Neuronal stem cell (in vitro differentiated cells): Measurements from ENCODE around the gene ZNF627.

ENCODE experiments used
- DNase-seq: peaks from one replicate; pipeline ENCODE4 v3.0.0-alpha.2; 2013; ENCODE audit warnings: low spot score
- H2AFZ ChIP-seq: one replicate; pipeline ENCODE4 v1.6.1; 2013; ENCODE audit warnings: mild to moderate bottlenecking, low read length, inconsistent platforms
- H2AK5ac ChIP-seq: 2 replicates; pipeline ENCODE4 v1.6.1; 2013; ENCODE audit warnings: low read depth, mild to moderate bottlenecking, inconsistent platforms, low read length, moderate library complexity, mixed read lengths
- H2BK120ac ChIP-seq: 2 replicates; pipeline ENCODE4 v1.6.1; 2013; ENCODE audit warnings: low read depth, mild to moderate bottlenecking, inconsistent platforms, low read length, moderate library complexity, mixed read lengths
- H2BK12ac ChIP-seq: one replicate; pipeline ENCODE4 v1.6.1; 2013; ENCODE audit warnings: low read length, inconsistent platforms
- H2BK15ac ChIP-seq: 2 replicates; pipeline ENCODE4 v1.6.1; 2013; ENCODE audit warnings: mild to moderate bottlenecking, low read length, inconsistent platforms, mixed read lengths
- H2BK5ac ChIP-seq: one replicate; pipeline ENCODE4 v1.6.1; 2013; ENCODE audit warnings: inconsistent platforms, mild to moderate bottlenecking, low read length, moderate library complexity
- H3K14ac ChIP-seq: one replicate; pipeline ENCODE4 v1.6.1; 2013; ENCODE audit warnings: low read length, inconsistent platforms
- H3K18ac ChIP-seq: 2 replicates; pipeline ENCODE4 v1.6.1; 2013; ENCODE audit warnings: low read length, inconsistent platforms
- H3K23ac ChIP-seq: 2 replicates; pipeline ENCODE4 v1.6.1; 2013; ENCODE audit warnings: low read depth, mild to moderate bottlenecking, mixed read lengths, low read length, inconsistent platforms; ENCODE audit not compliant: poor library complexity
- H3K27ac ChIP-seq: replicated peaks from 3 replicates; pipeline ENCODE4 v1.5.1; 2013; ENCODE audit warnings: low read length, inconsistent platforms
- H3K27me3 ChIP-seq, 3 experiments: 2 replicates each; pipeline ENCODE4 v1.6.1; 2013; ENCODE audit warnings: low read length in 3 of 3, mild to moderate bottlenecking in 2 of 3, inconsistent platforms in 1 of 3, low read depth in 1 of 3, mixed read lengths in 1 of 3, moderate library complexity in 1 of 3; ENCODE audit not compliant: control insufficient read depth in 3 of 3, insufficient read depth in 3 of 3
- H3K36me3 ChIP-seq, 2 donors: replicated peaks in 1 of 2; 2 replicates each; pipeline ENCODE4 v1.6.1; 2013; ENCODE audit warnings: low read length in 2 of 2; ENCODE audit not compliant: control insufficient read depth in 2 of 2, insufficient read depth in 2 of 2
- H3K4ac ChIP-seq: 2 replicates; pipeline ENCODE4 v1.6.1; 2013; ENCODE audit warnings: inconsistent platforms, mild to moderate bottlenecking, low read length, moderate library complexity
- H3K4me1 ChIP-seq, 2 donors: 1 replicate in 1 of 2; 2 replicates in 1 of 2; pipeline ENCODE4 v1.6.1; 2013; ENCODE audit warnings: low read length in 2 of 2, low read depth in 1 of 2; ENCODE audit not compliant: control insufficient read depth in 2 of 2, insufficient read depth in 1 of 2
- H3K4me2 ChIP-seq: one replicate; pipeline ENCODE4 v1.6.1; 2013; ENCODE audit warnings: mild to moderate bottlenecking, low read length, inconsistent platforms; ENCODE audit not compliant: insufficient read depth, poor library complexity, severe bottlenecking
- H3K4me3 ChIP-seq, 2 donors: 2 replicates each; pipeline ENCODE4 v1.5.1; 2013; ENCODE audit warnings: low read length in 2 of 2, mild to moderate bottlenecking in 2 of 2, inconsistent platforms in 1 of 2, moderate library complexity in 1 of 2
- H3K79me1 ChIP-seq: one replicate; pipeline ENCODE4 v1.6.1; 2013; ENCODE audit warnings: low read depth, mild to moderate bottlenecking, inconsistent platforms, low read length, moderate library complexity
- H3K9ac ChIP-seq: one replicate; pipeline ENCODE4 v1.6.1; 2013; ENCODE audit warnings: mild to moderate bottlenecking, low read depth, low read length, inconsistent platforms; ENCODE audit not compliant: poor library complexity
- H3K9me3 ChIP-seq, 2 donors: replicated peaks in 1 of 2; 2 replicates each; pipeline versions ENCODE3 to v1.6.1; 2013; ENCODE audit warnings: low read length in 2 of 2, mild to moderate bottlenecking in 2 of 2, inconsistent platforms in 1 of 2, low read depth in 1 of 2, mixed read lengths in 1 of 2, moderate library complexity in 1 of 2; ENCODE audit not compliant: control insufficient read depth in 2 of 2, insufficient read depth in 1 of 2
- H4K8ac ChIP-seq: one replicate; pipeline ENCODE4 v1.6.1; 2013; ENCODE audit warnings: low read depth, mild to moderate bottlenecking, inconsistent platforms, low read length, moderate library complexity
- H4K91ac ChIP-seq: one replicate; pipeline ENCODE4 v1.6.1; 2013; ENCODE audit warnings: low read length, low read depth, mild to moderate bottlenecking, inconsistent platforms; ENCODE audit not compliant: poor library complexity
- WGBS, 2 donors: extraction: QIAGEN DNeasy Blood & Tissue Kit; methylation state at CpG; one replicate each; pipeline ENCODE4 v1.1.7; 2013; ENCODE audit warnings: missing lambda C conversion rate in 2 of 2, mixed read lengths in 1 of 2; ENCODE audit not compliant: insufficient read length in 2 of 2, insufficient replicate concordance in 1 of 2; ENCODE audit errors: extremely low coverage in 2 of 2; 5-methylcytosine and 5-hydroxymethylcytosine counted together

Gene ZNF627

GRCh38 chr19:11574689-11575088 is 22.6 kb upstream of the ZNF627 start:
- Histone ChIP-seq H2BK15ac (no peak overlapping the region), H3K4me3 (no peak overlapping the region), H4K91ac (no peak overlapping the region), H3K4me2 (no peak overlapping the region), H3K4me1 (peaks cover 6 to 9% of the 10 kb centered on the region in 2 donors), H3K14ac (no peak overlapping the region), H2BK5ac (no peak overlapping the region), H3K9me3 (peaks cover 0 to 2% of the 10 kb centered on the region in 2 donors), H3K36me3 (no peaks in the 10 kb centered on the region), H2BK12ac (no peak overlapping the region), H4K8ac (no peak overlapping the region), H3K9ac (no peak overlapping the region), H3K23ac (no peak overlapping the region), H2BK120ac (no peak overlapping the region), H3K27ac (no peak overlapping the region), H3K79me1 (no peaks in the 10 kb centered on the region), H2AK5ac (no peak overlapping the region), H3K18ac (no peak overlapping the region), H3K27me3 (peaks cover 0 to 14% (median 5%) of the 10 kb centered on the region in 3 experiments), H3K4ac (no peak overlapping the region), H2AFZ (no peak overlapping the region)
- WGBS, 2 donors, result no CpG with 5 or more reads among the region's 9 CpGs
- DNase-seq, result no peak

- Histone ChIP-seq H3K79me1 (no peaks in the 10 kb centered on the region), H3K36me3 (no peaks in the 10 kb centered on the region), H2BK12ac (peak overlapping the region; percentile 31), H3K9ac (peak overlapping the region; percentile 83), H4K91ac (no peak overlapping the region), H2BK120ac (no peak overlapping the region), H3K4me3 (no peak overlapping the region), H3K4me1 (peaks cover 6 to 9% of the 10 kb centered on the region in 2 donors), H2AK5ac (peak overlapping the region; percentile 92), H3K27me3 (peaks cover 0 to 14% (median 5%) of the 10 kb centered on the region in 3 experiments), H3K4me2 (no peak overlapping the region), H3K9me3 (peaks cover 0 to 2% of the 10 kb centered on the region in 2 donors), H2BK15ac (no peak overlapping the region), H3K27ac (no peak overlapping the region), H4K8ac (no peak overlapping the region), H2BK5ac (peak overlapping the region; percentile 66), H2AFZ (no peak overlapping the region), H3K14ac (peak overlapping the region; percentile 21), H3K23ac (no peak overlapping the region), H3K4ac (no peak overlapping the region), H3K18ac (no peak overlapping the region)
- no peak for DNase-seq
- WGBS, 2 donors, result no CpG with 5 or more reads among the region's 15 CpGs
Observed at GRCh38 chr19:11576227-11576626, 21.1 kb upstream of the ZNF627 start.

DNA sequence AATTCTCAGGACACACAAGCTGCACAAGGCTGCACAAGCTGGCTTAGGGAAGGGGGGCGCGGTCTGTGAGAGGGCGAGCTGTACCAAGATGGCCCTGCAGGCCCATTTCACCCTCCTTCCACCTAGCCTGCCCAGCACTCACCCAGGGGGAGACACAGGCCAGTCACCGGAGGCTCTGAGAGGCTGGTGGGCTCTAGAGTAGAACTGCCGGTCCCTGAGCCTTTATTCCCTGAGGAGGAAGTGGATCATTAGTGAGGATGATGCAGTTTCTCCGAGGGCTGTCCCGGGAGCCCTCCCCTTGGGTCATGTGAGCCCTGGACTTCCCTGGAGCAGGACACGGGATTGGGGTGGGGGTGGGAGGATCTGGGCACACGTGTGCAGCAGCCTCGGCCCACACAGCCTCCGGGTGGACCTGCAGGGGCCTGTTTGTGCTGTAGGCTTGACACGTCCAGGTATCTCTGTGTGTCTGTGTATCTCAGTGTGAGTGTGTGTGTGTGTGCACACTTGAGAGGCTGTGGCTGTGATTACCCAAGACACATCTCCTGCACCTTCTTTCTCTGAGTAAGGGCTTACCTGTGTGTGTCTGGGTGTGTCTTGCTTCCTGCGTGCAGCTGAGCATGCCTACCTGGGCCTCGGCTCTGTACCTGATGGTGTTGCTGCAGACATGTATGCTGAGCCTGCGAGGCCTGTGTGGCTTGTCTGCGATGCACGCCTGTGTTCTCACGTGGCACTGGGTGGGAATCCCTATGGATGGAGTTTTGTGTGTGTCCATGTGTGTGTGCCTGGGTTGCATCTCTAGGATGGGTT is 19.6 kb upstream of the ZNF627 start, which contains the start of gene ACP5:
Gene ACP5 (minus strand): TSS at position 195 of the 807 bp plus-strand sequence. CDS start 328 bp downstream, outside the sequence.
- peak within 1 kb of the TSS; percentile 92 for H2AK5ac ChIP-seq
- DNase-seq, result no peak
- H3K23ac ChIP-seq, result peak within 1 kb of the TSS; percentile 93
- peaks cover 0 to 2% of the 10 kb centered on the region in 2 donors for H3K9me3 ChIP-seq
- peak within 1 kb of the TSS; percentile 81 for H2AFZ ChIP-seq
- H2BK15ac ChIP-seq, result peak within 1 kb of the TSS; percentile 97
- peak within 1 kb of the TSS; percentile 82 for H4K8ac ChIP-seq
- H4K91ac ChIP-seq, result no peak within 1 kb of the TSS
- peak within 1 kb of the TSS; percentile 95 for H3K18ac ChIP-seq
- H3K79me1 ChIP-seq, result no peaks in the 10 kb centered on the region
- H3K4me2 ChIP-seq, result peak within 1 kb of the TSS; percentile 40
- H3K27ac ChIP-seq, result no peak within 1 kb of the TSS
- peak within 1 kb of the TSS; percentile 66 for H3K4ac ChIP-seq
- peaks cover 0 to 14% (median 5%) of the 10 kb centered on the region in 3 experiments for H3K27me3 ChIP-seq
- peak within 1 kb of the TSS; percentile 74 for H2BK120ac ChIP-seq
- H3K4me3 ChIP-seq, result peak within 1 kb of the TSS in 1 of 2 donors; percentile 47
- H3K14ac ChIP-seq, result peak within 1 kb of the TSS; percentile 3
- WGBS, 2 donors, result no CpG with 5 or more reads among the region's 18 CpGs
- no peaks in the 10 kb centered on the region for H3K36me3 ChIP-seq
- H2BK12ac ChIP-seq, result peak within 1 kb of the TSS; percentile 58
- H2BK5ac ChIP-seq, result peak within 1 kb of the TSS; percentile 24
- H3K4me1 ChIP-seq, result peaks cover 6 to 9% of the 10 kb centered on the region in 2 donors
- H3K9ac ChIP-seq, result peak within 1 kb of the TSS; percentile 77
